Mammary epithelial cell (primary cell): Measurements from ENCODE around the gene DNAH1.

Experiments used
- CTCF ChIP-seq, 2 donors: IDR thresholded peaks in 1 of 2; conservative IDR thresholded peaks in 1 of 2; 2 replicates each; pipeline ENCODE4 v1.5.1; 2011 to 2012; ENCODE audit warnings: inconsistent platforms in 2 of 2, low read length in 2 of 2, mild to moderate bottlenecking in 2 of 2, control low read depth in 1 of 2, low read depth in 1 of 2; ENCODE audit not compliant: insufficient read depth in 1 of 2; ENCODE audit errors: extremely low read depth in 1 of 2
- EZH2 ChIP-seq: IDR thresholded peaks from 2 replicates; pipeline ENCODE4 v1.6.1; 2012; ENCODE audit warnings: low read length, inconsistent platforms, borderline replicate concordance

- TF ChIP-seq CTCF (conservative IDR thresholded peaks at IDR 0.05 in 1 of 2, IDR thresholded peaks at IDR 0.05 in 1 of 2; ENCODE audit: extremely low read depth in 1 of 2, insufficient read depth in 1 of 2, low read depth in 1 of 2, low read length in 2 of 2): no peak
- TF ChIP-seq EZH2: no peak
These were observed 28.0 kb downstream of the DNAH1 start for GRCh38 chr3:52343946-52344600.
